Endothelial cell (in vitro differentiated cells): Measurements from ENCODE around the gene CFL1. TPM values are rescaled to one million over a fixed set of nuclear protein-coding genes. Genes with fewer than 3 reads are reported as not detected.
A peak's percentile ranks its signal among the peaks of the same experiment; 100 is the strongest.
"Not testable (repeated sequence)": the region's sequence is repeated elsewhere in the genome, so short reads cannot be mapped to it uniquely, and the experiment has no call there.

Experiments
- DNase-seq: peaks from one replicate; pipeline ENCODE4 v3.0.0; 2021; ENCODE audit warnings: low spot score
- H3K27ac Mint-ChIP-seq: one replicate; pipeline ENCODE4 v1.8.0; 2021; ENCODE audit warnings: mixed read lengths, inconsistent platforms; ENCODE audit not compliant: unreplicated experiment
- H3K27me3 Mint-ChIP-seq: one replicate; pipeline ENCODE4 v1.8.0; 2021; ENCODE audit warnings: mild to moderate bottlenecking, moderate library complexity, mixed read lengths, inconsistent platforms; ENCODE audit not compliant: unreplicated experiment
- H3K36me3 Mint-ChIP-seq: one replicate; pipeline ENCODE4 v1.8.0; 2021; ENCODE audit warnings: mild to moderate bottlenecking, low read depth, mixed read lengths, inconsistent platforms; ENCODE audit not compliant: unreplicated experiment
- H3K4me1 Mint-ChIP-seq: one replicate; pipeline ENCODE4 v1.8.0; 2021; ENCODE audit warnings: mild to moderate bottlenecking, mixed read lengths, inconsistent platforms; ENCODE audit not compliant: unreplicated experiment
- H3K4me3 Mint-ChIP-seq: one replicate; pipeline ENCODE4 v1.8.0; 2021; ENCODE audit warnings: mild to moderate bottlenecking, mixed read lengths, inconsistent platforms; ENCODE audit not compliant: unreplicated experiment
- H3K9me3 Mint-ChIP-seq: one replicate; pipeline ENCODE4 v1.8.0; 2021; ENCODE audit warnings: mixed read lengths, inconsistent platforms; ENCODE audit not compliant: unreplicated experiment
- total RNA-seq: library from RNA; stranded (reverse); fragmentation: NEBNext Ultra II Directional; extraction: Animal tissue kit (Norgen Biotek cat#: 25700); gene quantifications from one replicate; pipeline ENCODE4 v1.2.1, GENCODE V29; 2021; ENCODE audit not compliant: unreplicated experiment
- TF ChIP-seq, protein P1 (sequence below): fragments of 200-600 bp; sonication (generic); IDR thresholded peaks from one replicate; pipeline ENCODE4 v1.5.0; 2021; ENCODE audit warnings: antibody characterized with exemption; ENCODE audit not compliant: unreplicated experiment

The CFL1 gene
- total RNA-seq, 1 donor from 2014 or later, result 1,740 TPM

DNA sequence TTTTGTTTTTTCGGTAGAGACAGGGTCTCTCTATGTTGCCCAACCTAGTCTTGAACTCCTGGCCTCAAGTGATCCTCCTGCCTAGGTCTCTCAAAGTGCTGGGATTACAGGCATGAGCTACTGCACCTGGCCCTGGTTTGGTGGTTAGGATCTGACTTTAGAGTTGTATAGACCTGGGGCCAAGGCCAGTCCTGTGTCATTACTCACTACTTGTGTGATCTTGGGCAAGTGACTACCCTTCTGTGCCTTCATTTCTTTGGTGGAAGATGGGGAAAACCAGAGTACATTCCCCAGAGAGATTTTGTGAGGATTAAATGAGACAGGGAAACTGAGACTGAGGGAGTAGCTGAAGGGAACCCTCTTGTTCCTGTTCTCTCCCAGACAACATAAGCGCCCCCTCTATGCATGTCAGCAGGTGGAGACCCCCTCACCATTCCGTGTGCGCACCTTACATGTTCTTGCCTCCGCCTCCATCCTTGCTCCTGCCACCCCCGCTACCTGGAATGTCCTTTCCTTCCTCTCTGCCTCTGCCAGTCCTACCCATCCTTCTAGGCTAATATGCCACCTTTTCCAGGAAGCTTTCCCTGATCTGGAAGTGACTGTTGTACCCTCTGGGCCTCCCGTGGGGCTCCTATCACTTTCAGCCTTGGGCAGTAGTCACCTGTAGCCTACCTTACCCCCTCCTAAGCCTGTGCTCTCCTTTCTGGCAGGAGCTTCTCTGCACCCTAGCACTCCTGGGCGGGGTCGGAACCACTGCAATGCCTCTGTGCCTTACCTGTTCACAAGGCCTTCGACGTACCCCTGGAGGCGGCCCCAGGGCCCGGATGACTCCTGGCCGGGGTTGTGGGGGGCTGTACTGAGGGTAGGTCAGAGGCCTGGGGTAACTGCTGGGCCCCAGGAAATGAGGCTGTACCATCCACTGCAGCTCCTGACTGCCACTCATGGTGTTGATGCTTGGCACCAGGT lies 38.3 kb upstream of the CFL1 start:
- H3K4me3 Mint-ChIP-seq, result no peak overlapping the region
- DNase-seq, result no peak

GRCh38 chr11:65895482-65895981 lies 37.6 kb upstream of the CFL1 start:
- DNase-seq, result no peak
- peaks cover 20% of the 10 kb centered on the region for H3K27me3 Mint-ChIP-seq
- H3K36me3 Mint-ChIP-seq, result no peaks in the 10 kb centered on the region
- TF ChIP-seq, protein P1, sequence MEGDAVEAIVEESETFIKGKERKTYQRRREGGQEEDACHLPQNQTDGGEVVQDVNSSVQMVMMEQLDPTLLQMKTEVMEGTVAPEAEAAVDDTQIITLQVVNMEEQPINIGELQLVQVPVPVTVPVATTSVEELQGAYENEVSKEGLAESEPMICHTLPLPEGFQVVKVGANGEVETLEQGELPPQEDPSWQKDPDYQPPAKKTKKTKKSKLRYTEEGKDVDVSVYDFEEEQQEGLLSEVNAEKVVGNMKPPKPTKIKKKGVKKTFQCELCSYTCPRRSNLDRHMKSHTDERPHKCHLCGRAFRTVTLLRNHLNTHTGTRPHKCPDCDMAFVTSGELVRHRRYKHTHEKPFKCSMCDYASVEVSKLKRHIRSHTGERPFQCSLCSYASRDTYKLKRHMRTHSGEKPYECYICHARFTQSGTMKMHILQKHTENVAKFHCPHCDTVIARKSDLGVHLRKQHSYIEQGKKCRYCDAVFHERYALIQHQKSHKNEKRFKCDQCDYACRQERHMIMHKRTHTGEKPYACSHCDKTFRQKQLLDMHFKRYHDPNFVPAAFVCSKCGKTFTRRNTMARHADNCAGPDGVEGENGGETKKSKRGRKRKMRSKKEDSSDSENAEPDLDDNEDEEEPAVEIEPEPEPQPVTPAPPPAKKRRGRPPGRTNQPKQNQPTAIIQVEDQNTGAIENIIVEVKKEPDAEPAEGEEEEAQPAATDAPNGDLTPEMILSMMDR, result no peak
- H3K4me3 Mint-ChIP-seq, result no peak overlapping the region
- no peaks in the 10 kb centered on the region for H3K9me3 Mint-ChIP-seq
- H3K27ac Mint-ChIP-seq, result no peak overlapping the region
- H3K4me1 Mint-ChIP-seq, result peaks cover 25% of the 10 kb centered on the region

More for the DNA sequence above, 38.3 kb upstream of the CFL1 start:
- Mint-ChIP-seq H3K4me1 (peaks cover 25% of the 10 kb centered on the region), H3K36me3 (no peaks in the 10 kb centered on the region), H3K27me3 (peaks cover 26% of the 10 kb centered on the region), H3K9me3 (no peaks in the 10 kb centered on the region), H3K27ac (no peak overlapping the region)
- TF ChIP-seq, protein P1, result no peak

DNA sequence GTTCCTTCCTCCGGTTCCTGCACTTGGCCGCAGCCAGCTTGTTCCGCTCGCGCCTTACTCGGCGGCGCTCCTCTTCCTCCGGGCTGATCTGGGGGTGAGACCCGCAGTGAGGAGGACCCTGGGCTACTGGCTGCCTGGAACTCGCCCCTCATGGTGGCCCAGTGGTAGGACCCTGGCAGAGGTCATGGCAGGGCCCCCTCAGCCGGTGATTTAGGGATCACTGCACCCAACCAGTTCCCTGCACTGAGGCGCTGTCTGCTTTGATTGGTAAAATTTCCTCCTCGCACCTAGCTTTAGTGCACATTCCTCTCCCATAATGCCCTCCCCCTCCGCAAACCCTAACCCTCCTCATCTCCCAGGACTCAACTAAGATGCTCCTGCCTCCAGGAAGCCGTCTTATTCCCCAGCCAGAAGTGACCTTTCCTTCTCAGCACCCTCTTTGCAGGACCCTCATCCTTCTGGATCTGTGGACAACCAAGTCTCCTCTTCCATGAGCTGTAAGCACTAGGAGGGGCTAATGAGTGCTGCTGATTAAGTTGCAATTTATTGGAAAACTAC lies 36.1 kb upstream of the CFL1 start:
- Mint-ChIP-seq H3K4me3 (no peak overlapping the region), H3K4me1 (peaks cover 37% of the 10 kb centered on the region), H3K9me3 (no peaks in the 10 kb centered on the region), H3K27me3 (peaks cover 31% of the 10 kb centered on the region), H3K27ac (peak overlapping the region; percentile 31), H3K36me3 (peaks cover 1% of the 10 kb centered on the region)
- TF ChIP-seq, protein P1, result no peak
- no peak for DNase-seq

DNA sequence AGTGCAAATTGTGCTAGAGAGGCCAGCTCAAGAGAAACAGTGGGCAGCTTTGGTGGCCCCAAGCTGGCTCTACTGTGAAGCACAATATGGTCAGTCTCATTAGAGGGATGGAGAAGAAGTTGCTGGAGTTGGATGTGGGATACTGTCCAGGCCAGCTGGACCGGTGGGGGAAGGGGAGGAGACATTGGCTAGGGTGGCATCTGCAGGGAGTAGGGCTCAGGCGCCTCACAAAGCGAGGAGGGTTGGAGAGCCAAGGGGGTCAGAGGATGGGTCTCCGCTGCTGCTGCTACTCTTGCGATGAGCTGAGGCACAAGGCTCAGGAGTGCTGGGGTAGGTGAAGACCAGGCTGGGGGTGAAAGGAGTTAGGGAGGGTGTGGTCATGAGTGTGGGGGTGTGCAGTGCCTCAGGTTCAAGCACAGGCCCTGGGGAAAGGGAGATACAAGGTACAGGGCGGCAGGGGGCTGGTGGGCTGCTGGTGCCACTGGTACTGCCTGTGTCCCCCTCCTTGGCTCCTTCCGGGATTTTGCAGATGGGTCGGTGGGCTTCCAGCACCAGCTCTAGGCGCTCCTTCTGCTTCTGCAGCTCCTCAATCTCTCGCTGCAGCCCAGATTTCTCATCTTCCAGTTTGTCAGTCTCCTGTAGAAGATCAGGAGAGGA lies 34.8 kb upstream of the CFL1 start:
- H3K9me3 Mint-ChIP-seq, result no peaks in the 10 kb centered on the region
- peak overlapping the region; percentile 90 for H3K4me3 Mint-ChIP-seq
- peaks cover 41% of the 10 kb centered on the region for H3K4me1 Mint-ChIP-seq
- peak overlapping the region; percentile 92 for H3K27ac Mint-ChIP-seq
- TF ChIP-seq, protein P1, result no peak
- H3K27me3 Mint-ChIP-seq, result peaks cover 32% of the 10 kb centered on the region
- H3K36me3 Mint-ChIP-seq, result peaks cover 4% of the 10 kb centered on the region
- DNase-seq, result no peak

GRCh38 chr11:65892137-65892540 lies 34.2 kb upstream of the CFL1 start:
- peak overlapping the region; percentile 92 for H3K27ac Mint-ChIP-seq
- peak overlapping the region; percentile 90 for H3K4me3 Mint-ChIP-seq
- H3K4me1 Mint-ChIP-seq, result peaks cover 44% of the 10 kb centered on the region
- H3K27me3 Mint-ChIP-seq, result peaks cover 32% of the 10 kb centered on the region
- not testable (repeated sequence) for H3K9me3 Mint-ChIP-seq, DNase-seq, H3K36me3 Mint-ChIP-seq
